A549 treated with dexamethasone at 1 μM for 4 hours (cell line): ENCODE data around the gene YTHDF2. TPM values are rescaled to one million over a fixed set of nuclear protein-coding genes. Genes with fewer than 3 reads are reported as not detected.

ENCODE experiments used
- total RNA-seq: library from RNA; stranded (reverse); fragments of 200-300 nt; extraction: Qiagen RNA extraction; gene quantifications from 5 replicates; pipeline ENCODE4 v1.2.3, GENCODE V29; 2022

The YTHDF2 gene
- total RNA-seq: 53.1 to 62.2 TPM (median 54.6 TPM) in 5 replicates

GRCh38 chr1:28736450-28737306, at the start of gene YTHDF2:
TSS of gene YTHDF2 (plus strand) at chr1:28736940. CDS start at chr1:28737121, 181 bp downstream.

GRCh38 chr1:28811766-28812668, 75.3 kb downstream of the YTHDF2 start, which contains the start of gene OPRD1:
TSS of gene OPRD1 (plus strand) at chr1:28812170. CDS start at chr1:28812384, 214 bp downstream.

Other genes with a start within 250 kb of the YTHDF2 start
- 65.9 to 83.3 TPM (median 77.5 TPM) in 5 replicates for gene RCC1, start 230.9 kb upstream of the YTHDF2 start, total RNA-seq
- 21.1 to 25.4 TPM (median 22.8 TPM) in 5 replicates for gene TRNAU1AP, start 183.9 kb upstream of the YTHDF2 start, total RNA-seq
- gene RAB42, start 144.7 kb upstream of the YTHDF2 start, total RNA-seq: 2.5 to 4.0 TPM (median 3.1 TPM) in 5 replicates
- gene TAF12, start 93.9 kb upstream of the YTHDF2 start, total RNA-seq: 12.5 to 13.5 TPM (median 13.0 TPM) in 5 replicates
- gene RNU11, start 88.3 kb upstream of the YTHDF2 start, total RNA-seq: not detected in 5 replicates
- 4.7 to 7.3 TPM (median 6.9 TPM) in 5 replicates for gene GMEB1, start 68.2 kb upstream of the YTHDF2 start, total RNA-seq
- 0.01 to 0.02 TPM (median 0.02 TPM) in 4 of 5 replicates, not detected in the other for gene OPRD1, start 75.2 kb downstream of the YTHDF2 start, total RNA-seq
- 4.1 to 6.1 TPM (median 5.6 TPM) in 5 replicates for gene EPB41, start 177.6 kb downstream of the YTHDF2 start, total RNA-seq